H1 (cell line): ENCODE results near the gene CELF4. TPM values are rescaled to one million over a fixed set of nuclear protein-coding genes. Genes with fewer than 3 reads are reported as not detected.

ENCODE experiments used
- CTCF ChIA-PET: fragments of 300-600 bp; sonication (Branson Sonifier 250); formaldehyde crosslinking; loops from one replicate; lab custom pipeline; 2021; ENCODE audit not compliant: partially characterized antibody; lab: Charles Lee
- POLR2A ChIA-PET: fragments of 300-600 bp; sonication (Branson Sonifier 250); formaldehyde crosslinking; loops from one replicate; lab custom pipeline; 2021; ENCODE audit warnings: inconsistent platforms; ENCODE audit not compliant: partially characterized antibody; lab: Charles Lee
- DNase-seq, 2 experiments: peaks; one replicate each; pipeline versions ENCODE4 v3.0.0 to v3.0.0-alpha.2; 2010 to 2022; ENCODE audit warnings: low spot score in 2 of 2, low read depth in 1 of 2, mixed read lengths in 1 of 2
- FAIRE-seq: peaks from 2 replicates; lab custom pipeline; 2011; peaks lifted over from hg19 to GRCh38; lab: Jason Lieb, UNC
- H2AFZ ChIP-seq: 2 replicates; pipeline ENCODE4 v1.8.1; 2012; ENCODE audit warnings: low read length, inconsistent platforms
- H2AK5ac ChIP-seq: 2 replicates; pipeline ENCODE4 v1.6.1; 2013; ENCODE audit warnings: low read depth, low read length
- H2BK120ac ChIP-seq: replicated peaks from 2 replicates; pipeline ENCODE3; 2013; ENCODE audit warnings: low read depth, low read length, inconsistent platforms
- H2BK12ac ChIP-seq: 2 replicates; pipeline ENCODE4 v1.6.1; 2013; ENCODE audit warnings: low read depth, low read length
- H2BK15ac ChIP-seq: 2 replicates; pipeline ENCODE4 v1.6.1; 2013; ENCODE audit warnings: low read length
- H2BK20ac ChIP-seq: 2 replicates; pipeline ENCODE4 v1.6.1; 2013; ENCODE audit warnings: low read length
- H2BK5ac ChIP-seq: 2 replicates; pipeline ENCODE4 v1.6.1; 2013; ENCODE audit warnings: low read depth, low read length
- H3K14ac ChIP-seq: 2 replicates; pipeline ENCODE4 v1.6.1; 2013; ENCODE audit warnings: inconsistent platforms; ENCODE audit not compliant: insufficient read length
- H3K18ac ChIP-seq: 2 replicates; pipeline ENCODE4 v1.6.1; 2013; ENCODE audit warnings: low read length; ENCODE audit errors: extremely low read depth
- H3K23ac ChIP-seq: 2 replicates; pipeline ENCODE4 v1.6.1; 2013; ENCODE audit warnings: inconsistent platforms; ENCODE audit not compliant: insufficient read length
- H3K23me2 ChIP-seq: 2 replicates; pipeline ENCODE4 v1.6.1; 2013; ENCODE audit warnings: low read depth, low read length
- H3K27ac ChIP-seq: 2 replicates; pipeline ENCODE4 v1.6.1; 2011; ENCODE audit warnings: low read depth, low read length, inconsistent platforms
- H3K27me3 ChIP-seq, 4 experiments: replicated peaks in 1 of 4; 1 replicate in 1 of 4; 2 replicates in 3 of 4; pipeline versions ENCODE4 v1.6.1 to v1.8.1; 2011 to 2013; ENCODE audit warnings: low read length in 3 of 4, mild to moderate bottlenecking in 3 of 4, inconsistent platforms in 2 of 4, mixed read lengths in 2 of 4, moderate library complexity in 1 of 4; ENCODE audit not compliant: control insufficient read depth in 3 of 4, insufficient read depth in 3 of 4; ENCODE audit errors: extremely low read depth in 1 of 4
- H3K36me3 ChIP-seq, 4 experiments: 2 replicates each; pipeline versions ENCODE4 v1.6.1 to v1.8.1; 2011 to 2013; ENCODE audit warnings: mild to moderate bottlenecking in 4 of 4, low read length in 3 of 4, moderate library complexity in 2 of 4, control low read depth in 1 of 4, inconsistent platforms in 1 of 4; ENCODE audit not compliant: insufficient read depth in 4 of 4, control insufficient read depth in 2 of 4
- H3K4ac ChIP-seq: replicated peaks from 2 replicates; pipeline ENCODE3; 2013; ENCODE audit warnings: low read length, low read depth, mixed read lengths, inconsistent platforms; ENCODE audit not compliant: insufficient read length
- H3K4me1 ChIP-seq, 4 experiments: replicated peaks in 1 of 4; 1 replicate in 1 of 4; 2 replicates in 3 of 4; pipeline versions ENCODE4 v1.6.1 to v1.8.1; 2011 to 2013; ENCODE audit warnings: low read length in 3 of 4, inconsistent platforms in 2 of 4, mixed read lengths in 1 of 4; ENCODE audit not compliant: insufficient read depth in 4 of 4, control insufficient read depth in 3 of 4
- H3K4me2 ChIP-seq, 2 experiments: 2 replicates each; pipeline versions ENCODE4 v1.6.1 to v1.8.1; 2011 to 2013; ENCODE audit warnings: low read depth in 2 of 2, low read length in 2 of 2, control low read depth in 1 of 2, inconsistent platforms in 1 of 2, mild to moderate bottlenecking in 1 of 2; ENCODE audit not compliant: insufficient read depth in 1 of 2
- H3K4me3 ChIP-seq, 4 experiments: fragments of 200-600, 300-600 bp in 1 of 4; sonication (generic), shearing (Covaris generic), sonication (Bioruptor Twin) in 1 of 4; 2 replicates each; pipeline versions ENCODE4 v1.5.1 to v1.8.1; 2011 to 2016; ENCODE audit warnings: low read length in 4 of 4, low read depth in 3 of 4, control low read depth in 2 of 4, inconsistent platforms in 2 of 4, mild to moderate bottlenecking in 2 of 4, mixed read lengths in 1 of 4, moderate library complexity in 1 of 4; ENCODE audit not compliant: insufficient read depth in 2 of 4; ENCODE audit errors: extremely low read depth in 1 of 4
- H3K56ac ChIP-seq: replicated peaks from 2 replicates; pipeline ENCODE3; 2013; ENCODE audit warnings: low read depth, mild to moderate bottlenecking, mixed read lengths, low read length, inconsistent platforms; ENCODE audit not compliant: insufficient read length
- H3K79me1 ChIP-seq: 2 replicates; pipeline ENCODE4 v1.6.1; 2013; ENCODE audit warnings: low read depth, low read length, control low read depth
- H3K79me2 ChIP-seq, 2 experiments: 2 replicates each; pipeline versions ENCODE4 v1.6.1 to v1.8.1; 2012 to 2013; ENCODE audit warnings: low read length in 2 of 2, mild to moderate bottlenecking in 2 of 2, inconsistent platforms in 1 of 2; ENCODE audit not compliant: insufficient read depth in 2 of 2, control insufficient read depth in 1 of 2
- H3K9ac ChIP-seq, 4 experiments: replicated peaks in 1 of 4; 1 replicate in 1 of 4; 2 replicates in 3 of 4; pipeline versions ENCODE4 v1.6.1 to v1.8.1; 2011 to 2013; ENCODE audit warnings: low read depth in 3 of 4, low read length in 3 of 4, control low read depth in 2 of 4, mild to moderate bottlenecking in 2 of 4, moderate library complexity in 2 of 4, inconsistent platforms in 1 of 4; ENCODE audit errors: extremely low read depth in 1 of 4
- H3K9me3 ChIP-seq, 2 experiments: 2 replicates each; pipeline versions ENCODE4 v1.6.1 to v1.8.1; 2012 to 2013; ENCODE audit warnings: mild to moderate bottlenecking in 2 of 2, moderate library complexity in 2 of 2, control low read depth in 1 of 2, inconsistent platforms in 1 of 2, low read depth in 1 of 2, low read length in 1 of 2, mixed read lengths in 1 of 2; ENCODE audit not compliant: insufficient read depth in 2 of 2
- H4K20me1 ChIP-seq, 2 experiments: replicated peaks in 1 of 2; 2 replicates each; pipeline versions ENCODE3 to v1.8.1; 2011 to 2013; ENCODE audit warnings: inconsistent platforms in 2 of 2, low read length in 2 of 2, mild to moderate bottlenecking in 1 of 2; ENCODE audit not compliant: insufficient read depth in 2 of 2, control insufficient read depth in 1 of 2
- H4K5ac ChIP-seq: 2 replicates; pipeline ENCODE4 v1.6.1; 2013; ENCODE audit warnings: low read length, low read depth, mixed read lengths, inconsistent platforms; ENCODE audit not compliant: insufficient read length
- H4K8ac ChIP-seq: 2 replicates; pipeline ENCODE4 v1.8.0; 2013; ENCODE audit warnings: mild to moderate bottlenecking, moderate library complexity, low read length, inconsistent platforms; ENCODE audit not compliant: insufficient read depth; ENCODE audit errors: extremely low read depth
- H4K91ac ChIP-seq: replicated peaks from 2 replicates; pipeline ENCODE3; 2013; ENCODE audit warnings: low read length, mixed read lengths, inconsistent platforms; ENCODE audit not compliant: insufficient read length
- CEBPB ChIP-seq: IDR thresholded peaks from 2 replicates; pipeline ENCODE4 v1.6.1; 2012; ENCODE audit warnings: low read depth, low read length
- FOSL1 ChIP-seq: IDR thresholded peaks from 2 replicates; pipeline ENCODE4 v1.6.1; 2011; ENCODE audit warnings: mild to moderate bottlenecking, low read depth, low read length, moderate library complexity; ENCODE audit not compliant: insufficient read depth
- GABPA ChIP-seq: IDR thresholded peaks from 2 replicates; pipeline ENCODE4 v1.6.1; 2011; ENCODE audit warnings: mild to moderate bottlenecking, low read length, moderate library complexity, borderline replicate concordance; ENCODE audit not compliant: insufficient read depth
- KDM1A ChIP-seq: fragments of 200-600, 300-600 bp; sonication (generic); IDR thresholded peaks from 2 replicates; pipeline ENCODE4 v1.7.1; 2016; ENCODE audit warnings: mild to moderate bottlenecking, low read length, borderline replicate concordance
- PHF8 ChIP-seq: fragments of 200-600 bp; sonication (generic); conservative IDR thresholded peaks from 2 replicates; pipeline ENCODE4 v1.7.1; 2012; ENCODE audit warnings: low read depth, mild to moderate bottlenecking, inconsistent platforms, low read length, moderate library complexity
- SAP30 ChIP-seq: fragments of 300-600 bp; sonication (generic); IDR thresholded peaks from 2 replicates; pipeline ENCODE4 v1.7.1; 2012; ENCODE audit warnings: low read length, moderate library complexity, mild to moderate bottlenecking, inconsistent platforms; ENCODE audit not compliant: insufficient read depth, insufficient replicate concordance
- SIX5 ChIP-seq: IDR thresholded peaks from 2 replicates; pipeline ENCODE4 v1.6.1; 2011; ENCODE audit warnings: mild to moderate bottlenecking, low read depth, low read length
- SP4 ChIP-seq: IDR thresholded peaks from 2 replicates; pipeline ENCODE4 v1.6.1; 2012; ENCODE audit warnings: low read length, inconsistent platforms
- SUZ12 ChIP-seq: fragments of 200-600 bp; sonication (generic); IDR thresholded peaks from 2 replicates; pipeline ENCODE4 v1.6.1; 2012; ENCODE audit warnings: mild to moderate bottlenecking, inconsistent platforms, low read length, moderate library complexity, mixed read lengths
- TBP ChIP-seq: IDR thresholded peaks from 2 replicates; pipeline ENCODE4 v1.6.1; 2011; ENCODE audit warnings: low read depth, low read length, improper control_type of control experiment
- TCF12 ChIP-seq: IDR thresholded peaks from 2 replicates; pipeline ENCODE4 v1.6.1; 2011; ENCODE audit warnings: low read depth, mild to moderate bottlenecking, low read length
- YY1 ChIP-seq: IDR thresholded peaks from 2 replicates; pipeline ENCODE4 v1.6.1; 2011; ENCODE audit warnings: low read depth, mild to moderate bottlenecking, low read length
- WGBS, 2 experiments: shearing (Covaris generic) in 1 of 2; methylation state at CpG; one replicate each; pipeline versions ENCODE4 v1.1.6 to v1.1.7; 2013 to 2015; ENCODE audit warnings: low lambda C conversion rate in 2 of 2, mixed read lengths in 2 of 2, inconsistent platforms in 1 of 2, low coverage in 1 of 2, missing lambda C conversion rate in 1 of 2; ENCODE audit not compliant: insufficient replicate concordance in 2 of 2, insufficient coverage in 1 of 2, insufficient read length in 1 of 2; ENCODE audit errors: extremely low coverage in 1 of 2, missing lambda C conversion rate in 1 of 2; 5-methylcytosine and 5-hydroxymethylcytosine counted together
- polyA plus RNA-seq, 7 experiments: library from polyadenylated mRNA; depleted of rRNA in 3 of 7; stranded (reverse) in 5 of 7; unstranded in 2 of 7; fragments of >200 nt in 5 of 7; fragments of 200-250 nt in 2 of 7; gene quantifications; 1 replicate in 5 of 7; 2 replicates in 1 of 7; 4 replicates in 1 of 7; pipeline versions ENCODE4 v1.2.1 to v1.2.3, GENCODE V29; 2011 to 2013; ENCODE audit warnings: missing spikeins in 2 of 7, mixed read lengths in 2 of 7
- total RNA-seq: library from RNA; stranded (reverse); fragmentation: NEBNext Ultra II Directional; extraction: Animal tissue kit (Norgen Biotek cat#: 25700); gene quantifications from 2 replicates; pipeline ENCODE4 v1.2.1, GENCODE V29; 2021
- TF ChIP-seq, protein P1 (sequence below): IDR thresholded peaks from 2 replicates; pipeline ENCODE4 v1.6.1; 2012; ENCODE audit warnings: inconsistent platforms
- TF ChIP-seq, protein P2 (sequence below): IDR thresholded peaks from 2 replicates; pipeline ENCODE4 v1.6.1; 2011; ENCODE audit warnings: low read length, improper control_type of control experiment

The CELF4 gene
- total and polyA plus RNA-seq, 2 of the 8 experiments (the other 6 are each of a cell fraction or from before 2014, with no cell fraction given): 1.6 to 3.4 TPM

DNA sequence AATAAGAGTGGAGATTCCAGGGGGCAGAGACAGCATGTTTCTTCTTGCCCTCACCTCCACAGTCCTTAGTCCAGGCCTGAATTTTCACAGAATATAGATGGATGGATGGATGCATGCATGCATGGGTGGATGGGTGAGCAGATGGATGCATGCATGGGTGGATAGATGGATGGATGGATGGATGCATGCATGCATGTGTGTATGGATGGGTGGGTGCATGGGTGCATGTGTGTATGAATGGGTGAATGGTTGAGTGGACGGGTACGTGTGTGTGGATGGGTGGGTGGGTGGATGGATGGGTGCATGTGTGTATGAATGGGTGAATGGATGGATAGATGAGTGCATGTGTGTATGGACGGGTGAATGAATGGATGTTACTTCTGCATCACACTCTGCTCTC lies 153.3 kb downstream of the CELF4 start:
- Histone ChIP-seq H3K4me1 (peaks cover 0 to 10% (median 5%) of the 10 kb centered on the region in 4 experiments; a peak in 5 of 7 replicates), H3K9ac (no peak overlapping the region), H3K27me3 (peaks cover 0 to 3% (median 0%) of the 10 kb centered on the region in 4 experiments; a peak in 1 of 7 replicates), H3K27ac (no peak overlapping the region), H2BK5ac (no peak overlapping the region), H2BK15ac (no peak overlapping the region), H3K56ac (no peak overlapping the region), H4K91ac (no peak overlapping the region), H3K4ac (no peak overlapping the region), H3K4me2 (no peak overlapping the region), H3K79me1 (no peaks in the 10 kb centered on the region), H2AFZ (no peak overlapping the region), H4K8ac (no peak overlapping the region), H2AK5ac (no peak overlapping the region), H3K79me2 (no peaks in the 10 kb centered on the region), H2BK120ac (no peak overlapping the region), H3K23ac (no peak overlapping the region), H3K9me3 (no peaks in the 10 kb centered on the region), H3K4me3 (no peak overlapping the region), H3K14ac (no peak overlapping the region), H3K36me3 (no peaks in the 10 kb centered on the region), H2BK12ac (no peak overlapping the region), H3K18ac (no peak overlapping the region), H4K20me1 (no peaks in the 10 kb centered on the region), H4K5ac (no peak overlapping the region), H3K23me2 (peaks cover 2% of the 10 kb centered on the region; the same call in 1 of the 2 replicates), H2BK20ac (no peak overlapping the region)
- ChIA-PET CTCF (interaction anchor here (0.8 kb wide), 1 partner anchor 25 kb away, joined by 3 read pairs; no protein-coding TSS in a partner anchor), POLR2A (no interaction called here)
- 73% methylated on average over 3 of the region's 3 CpGs; no CpG with 5 or more reads in 1 of the 2 experiments for WGBS, 2 experiments
- DNase-seq (no peak), FAIRE-seq (no peak)
- TF ChIP-seq, protein P1, sequence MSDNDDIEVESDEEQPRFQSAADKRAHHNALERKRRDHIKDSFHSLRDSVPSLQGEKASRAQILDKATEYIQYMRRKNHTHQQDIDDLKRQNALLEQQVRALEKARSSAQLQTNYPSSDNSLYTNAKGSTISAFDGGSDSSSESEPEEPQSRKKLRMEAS: no peak
- TF ChIP-seq KDM1A: no peak
- no peak for TF ChIP-seq TCF12
- no peak for TF ChIP-seq SP4
- no peak for TF ChIP-seq SAP30
- TF ChIP-seq PHF8: no peak
- TF ChIP-seq, protein P2, sequence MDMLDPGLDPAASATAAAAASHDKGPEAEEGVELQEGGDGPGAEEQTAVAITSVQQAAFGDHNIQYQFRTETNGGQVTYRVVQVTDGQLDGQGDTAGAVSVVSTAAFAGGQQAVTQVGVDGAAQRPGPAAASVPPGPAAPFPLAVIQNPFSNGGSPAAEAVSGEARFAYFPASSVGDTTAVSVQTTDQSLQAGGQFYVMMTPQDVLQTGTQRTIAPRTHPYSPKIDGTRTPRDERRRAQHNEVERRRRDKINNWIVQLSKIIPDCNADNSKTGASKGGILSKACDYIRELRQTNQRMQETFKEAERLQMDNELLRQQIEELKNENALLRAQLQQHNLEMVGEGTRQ: no peak
- TF ChIP-seq YY1: no peak
- no peak for TF ChIP-seq CEBPB
- no peak for TF ChIP-seq SUZ12
- no peak for TF ChIP-seq GABPA
- no peak for TF ChIP-seq TBP
- no peak for TF ChIP-seq FOSL1
- no peak for TF ChIP-seq SIX5
